Sigmoid colon (tissue), 7 donors: ENCODE measurements around the gene LDLRAD3. TPM values are rescaled to one million over a fixed set of nuclear protein-coding genes. Genes with fewer than 3 reads are reported as not detected.

Experiments
- DNase-seq: peaks from one replicate; pipeline ENCODE4 v3.0.0-alpha.2; 2019
- H3K27ac ChIP-seq, 4 donors: fragments of 200-600 bp; sonication (generic); one replicate each; pipeline ENCODE4 v1.5.1; 2016 to 2019; ENCODE audit warnings: mild to moderate bottlenecking in 1 of 4
- H3K27me3 ChIP-seq, 3 donors: fragments of 200-600 bp; sonication (generic); one replicate each; pipeline ENCODE4 v1.5.1; 2019; ENCODE audit warnings: mild to moderate bottlenecking in 1 of 3
- H3K36me3 ChIP-seq, 4 donors: fragments of 200-600 bp; sonication (generic); one replicate each; pipeline ENCODE4 v1.5.1; 2016 to 2019
- H3K4me1 ChIP-seq, 4 donors: fragments of 200-600 bp; sonication (generic); one replicate each; pipeline ENCODE4 v1.5.1; 2017 to 2019
- H3K4me3 ChIP-seq, 4 donors: fragments of 200-600 bp; sonication (generic); one replicate each; pipeline ENCODE4 v1.5.1; 2017 to 2019; ENCODE audit warnings: mild to moderate bottlenecking in 2 of 4, moderate library complexity in 1 of 4
- H3K9me3 ChIP-seq, 4 donors: fragments of 200-600 bp in 3 of 4; sonication (generic) in 3 of 4; one replicate each; pipeline versions ENCODE4 v1.5.1 to v1.6.1; 2013 to 2019
- EP300 ChIP-seq, 4 donors: sonication (generic); formaldehyde crosslinking; IDR thresholded peaks; one replicate each; pipeline ENCODE4 v1.6.1; 2017; ENCODE audit warnings: antibody characterized with exemption in 4 of 4
- POLR2A ChIP-seq, 2 donors: fragments of 450-650 bp; IDR thresholded peaks; one replicate each; pipeline ENCODE4 v1.6.1; 2016; ENCODE audit warnings: antibody characterized with exemption in 2 of 2, mild to moderate bottlenecking in 2 of 2, moderate library complexity in 2 of 2
- POLR2AphosphoS5 ChIP-seq, 4 donors: sonication (generic); formaldehyde crosslinking; IDR thresholded peaks; one replicate each; pipeline ENCODE4 v1.6.1; 2017; ENCODE audit warnings: antibody characterized with exemption in 4 of 4
- WGBS, 2 donors: extraction: QIAGEN DNeasy Blood & Tissue Kit; methylation state at CpG; one replicate each; pipeline ENCODE4 v1.1.7; 2013; 5-methylcytosine and 5-hydroxymethylcytosine counted together
- intact Hi-C: fragments of 100-400 bp; cut with DNase I; formaldehyde crosslinking; loops from one replicate; pipeline ENCODE4 v1.15.1; 2023
- polyA plus RNA-seq, 3 donors: library from polyadenylated mRNA; stranded (reverse); fragments of 200-250 nt; gene quantifications; one replicate each; pipeline ENCODE4 v1.2.3, GENCODE V29; 2013
- total RNA-seq, 4 donors: library from RNA; depleted of rRNA; stranded (reverse); fragments of >200 nt; gene quantifications; one replicate each; pipeline ENCODE4 v1.1.0, GENCODE V29; 2016
- TF ChIP-seq, protein P1 (sequence below), 4 experiments: fragments of 450-650 bp in 3 of 4; fragments of 200-600 bp in 1 of 4; IDR thresholded peaks; one replicate each; pipeline ENCODE4 v1.5.1; 2016 to 2019; ENCODE audit warnings: antibody characterized with exemption in 4 of 4, mild to moderate bottlenecking in 3 of 4, moderate library complexity in 2 of 4
- donor health status: healthy with polysubstance abuse.
- donor health status: Bipolar disorder and iron deficiency.
- donor health status: healthy.

LDLRAD3 gene
- total and polyA plus RNA-seq, 7 donors: 0.23 to 23.4 (median 10.2) TPM

DNA sequence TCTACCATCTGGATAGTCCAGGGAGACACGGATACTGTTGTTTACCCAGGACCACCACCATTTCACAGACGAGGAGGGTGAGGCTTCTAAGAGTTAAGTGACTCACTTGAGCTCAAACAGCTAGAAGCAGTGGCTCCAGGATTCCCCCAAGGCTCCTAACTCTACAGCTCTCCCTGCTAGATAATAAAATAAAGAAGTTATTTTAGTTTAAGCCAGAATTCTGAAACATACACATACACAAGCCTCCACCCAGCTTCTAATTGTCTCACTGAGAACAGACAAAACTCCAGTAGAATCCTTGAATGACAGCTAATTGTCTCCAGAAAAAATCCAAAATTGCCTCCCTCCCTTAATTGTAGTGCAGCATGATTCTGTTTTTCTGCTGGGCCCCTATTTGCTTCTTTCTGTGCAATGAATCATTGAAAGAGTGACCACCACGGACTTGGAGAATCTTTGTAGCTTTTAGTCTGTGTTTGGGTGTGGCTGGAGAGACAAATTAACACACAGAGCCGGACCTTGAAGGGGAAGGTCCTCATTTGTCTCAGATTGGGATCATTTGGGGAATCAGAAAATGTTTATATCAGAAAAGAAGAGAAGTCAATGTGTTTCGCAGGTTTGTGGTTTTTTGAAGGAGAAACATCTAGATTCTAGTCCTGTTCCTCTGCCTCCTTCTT lies 280.5 kb downstream of the LDLRAD3 start:
- Histone ChIP-seq H3K27ac (no peak overlapping the region), H3K9me3 (peaks cover 0 to 9% (median 2%) of the 10 kb centered on the region in 4 donors), H3K4me1 (peaks cover 0 to 13% (median 12%) of the 10 kb centered on the region in 4 donors), H3K27me3 (no peaks in the 10 kb centered on the region), H3K36me3 (no peaks in the 10 kb centered on the region), H3K4me3 (no peak overlapping the region)
- no peak for DNase-seq
- 46 to 63% methylated on average over 5 of the region's 5 CpGs for WGBS, 2 donors
- no peak for TF ChIP-seq POLR2A (IDR thresholded peaks at IDR 0.05)
- no peak for TF ChIP-seq POLR2AphosphoS5 (IDR thresholded peaks at IDR 0.05)
- TF ChIP-seq EP300 (IDR thresholded peaks at IDR 0.05): no peak
- TF ChIP-seq, protein P1, sequence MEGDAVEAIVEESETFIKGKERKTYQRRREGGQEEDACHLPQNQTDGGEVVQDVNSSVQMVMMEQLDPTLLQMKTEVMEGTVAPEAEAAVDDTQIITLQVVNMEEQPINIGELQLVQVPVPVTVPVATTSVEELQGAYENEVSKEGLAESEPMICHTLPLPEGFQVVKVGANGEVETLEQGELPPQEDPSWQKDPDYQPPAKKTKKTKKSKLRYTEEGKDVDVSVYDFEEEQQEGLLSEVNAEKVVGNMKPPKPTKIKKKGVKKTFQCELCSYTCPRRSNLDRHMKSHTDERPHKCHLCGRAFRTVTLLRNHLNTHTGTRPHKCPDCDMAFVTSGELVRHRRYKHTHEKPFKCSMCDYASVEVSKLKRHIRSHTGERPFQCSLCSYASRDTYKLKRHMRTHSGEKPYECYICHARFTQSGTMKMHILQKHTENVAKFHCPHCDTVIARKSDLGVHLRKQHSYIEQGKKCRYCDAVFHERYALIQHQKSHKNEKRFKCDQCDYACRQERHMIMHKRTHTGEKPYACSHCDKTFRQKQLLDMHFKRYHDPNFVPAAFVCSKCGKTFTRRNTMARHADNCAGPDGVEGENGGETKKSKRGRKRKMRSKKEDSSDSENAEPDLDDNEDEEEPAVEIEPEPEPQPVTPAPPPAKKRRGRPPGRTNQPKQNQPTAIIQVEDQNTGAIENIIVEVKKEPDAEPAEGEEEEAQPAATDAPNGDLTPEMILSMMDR (IDR thresholded peaks at IDR 0.05): no peak
- intact Hi-C loops: no loop called here

GRCh38 chr11:36227044-36227443 lies 283.2 kb downstream of the LDLRAD3 start:
- Histone ChIP-seq H3K36me3 (no peaks in the 10 kb centered on the region), H3K4me3 (no peak overlapping the region), H3K4me1 (peaks cover 0 to 29% (median 19%) of the 10 kb centered on the region in 4 donors), H3K27ac (no peak overlapping the region), H3K27me3 (no peaks in the 10 kb centered on the region), H3K9me3 (no peaks in the 10 kb centered on the region)
- intact Hi-C loops: no loop called here
- no peak for DNase-seq
- TF ChIP-seq EP300 (IDR thresholded peaks at IDR 0.05) (no peak), POLR2A (IDR thresholded peaks at IDR 0.05) (no peak), POLR2AphosphoS5 (IDR thresholded peaks at IDR 0.05) (no peak)
- TF ChIP-seq, protein P1 (IDR thresholded peaks at IDR 0.05): no peak
- WGBS, 2 donors: 95 to 96% methylated on average over 15 of the region's 15 CpGs

- WGBS, 2 donors: 93 to 95% methylated on average over 8 of the region's 8 CpGs
Observed at GRCh38 chr11:36228689-36229088, 284.8 kb downstream of the LDLRAD3 start.

DNA sequence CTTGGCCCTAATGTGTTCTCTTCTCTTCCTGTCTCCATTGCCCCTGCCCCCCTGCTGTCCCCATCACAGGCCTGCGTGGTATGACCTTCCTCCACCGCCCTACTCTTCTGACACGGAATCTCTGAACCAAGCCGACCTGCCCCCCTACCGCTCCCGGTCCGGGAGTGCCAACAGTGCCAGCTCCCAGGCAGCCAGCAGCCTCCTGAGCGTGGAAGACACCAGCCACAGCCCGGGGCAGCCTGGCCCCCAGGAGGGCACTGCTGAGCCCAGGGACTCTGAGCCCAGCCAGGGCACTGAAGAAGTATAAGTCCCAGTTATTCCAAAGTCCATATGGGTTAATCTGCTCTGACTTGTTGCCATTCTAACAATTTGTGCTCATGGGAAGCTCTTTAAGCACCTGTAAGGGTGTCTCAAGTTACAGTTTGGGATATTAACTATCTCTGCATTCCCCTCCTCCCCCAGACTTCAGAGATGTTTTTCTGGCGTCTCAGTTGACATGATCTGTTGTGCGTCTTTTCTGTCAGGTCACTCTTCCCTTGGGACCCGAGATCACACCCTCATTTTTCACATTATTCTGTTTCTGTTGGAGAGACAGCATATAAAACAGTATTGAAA lies 285.3 kb downstream of the LDLRAD3 start:
- Histone ChIP-seq H3K9me3 (no peaks in the 10 kb centered on the region), H3K4me1 (peaks cover 0 to 18% (median 8%) of the 10 kb centered on the region in 4 donors), H3K36me3 (no peaks in the 10 kb centered on the region), H3K4me3 (no peak overlapping the region), H3K27ac (no peak overlapping the region), H3K27me3 (no peaks in the 10 kb centered on the region)
- DNase-seq: no peak
- intact Hi-C loops: no loop called here
- WGBS, 2 donors: 93 to 94% methylated on average over 12 of the region's 12 CpGs
- TF ChIP-seq POLR2A (IDR thresholded peaks at IDR 0.05): no peak
- no peak for TF ChIP-seq POLR2AphosphoS5 (IDR thresholded peaks at IDR 0.05)
- TF ChIP-seq EP300 (IDR thresholded peaks at IDR 0.05): no peak
- TF ChIP-seq, protein P1 (IDR thresholded peaks at IDR 0.05): no peak

More at GRCh38 chr11:36228689-36229088, 284.8 kb downstream of the LDLRAD3 start:
- no peak overlapping the region for H3K4me3 ChIP-seq
- H3K4me1 ChIP-seq: peaks cover 0 to 18% (median 8%) of the 10 kb centered on the region in 4 donors
- no peak overlapping the region for H3K27ac ChIP-seq
- intact Hi-C loops: no loop called here
- TF ChIP-seq, protein P1 (IDR thresholded peaks at IDR 0.05): no peak
- TF ChIP-seq EP300 (IDR thresholded peaks at IDR 0.05) (no peak), POLR2AphosphoS5 (IDR thresholded peaks at IDR 0.05) (no peak), POLR2A (IDR thresholded peaks at IDR 0.05) (no peak)
- H3K27me3 ChIP-seq: no peaks in the 10 kb centered on the region
- H3K9me3 ChIP-seq: no peaks in the 10 kb centered on the region
- no peak for DNase-seq
- no peaks in the 10 kb centered on the region for H3K36me3 ChIP-seq
